Stimulated activated CD4-positive, alpha-beta T cell treated with anti-CD3 and anti-CD28 coated beads, Interleukin-15, amount 100 ng/mL, for 24 hours (primary cell): ENCODE data around the gene KRTAP5-11.
"Not testable (repeated sequence)": the region's sequence is repeated elsewhere in the genome, so short reads cannot be mapped to it uniquely, and the experiment has no call there.

Source experiments
- DNase-seq: peaks from one replicate; pipeline ENCODE4 v3.0.0-alpha.2; 2020

Gene KRTAP5-11

GRCh38 chr11:71554996-71555395 lies 27.7 kb downstream of the KRTAP5-11 start:
- DNase-seq = no peak

GRCh38 chr11:71551711-71552110 lies 31.0 kb downstream of the KRTAP5-11 start:
- DNase-seq = no peak

- no peak for DNase-seq
Observed at GRCh38 chr11:71548716-71549151, 33.9 kb downstream of the KRTAP5-11 start.

- no peak for DNase-seq
Observed at GRCh38 chr11:71548120-71548519, 34.6 kb downstream of the KRTAP5-11 start, which contains the start of gene KRTAP5-9. KRTAP5-9 (plus strand) TSS chr11:71548420; CDS start chr11:71548658, 238 bp downstream.

- no peak for DNase-seq
Observed at GRCh38 chr11:71545405-71545966, 37.2 kb downstream of the KRTAP5-11 start.

GRCh38 chr11:71544525-71545214 lies 38.0 kb downstream of the KRTAP5-11 start:
- no peak for DNase-seq

GRCh38 chr11:71543866-71544265 lies 38.8 kb downstream of the KRTAP5-11 start:
- peak; percentile 5 for DNase-seq

- peak; percentile 26 for DNase-seq
Observed at GRCh38 chr11:71542879-71543777, 39.5 kb downstream of the KRTAP5-11 start.

- no peak for DNase-seq
Observed at GRCh38 chr11:71542382-71542781, 40.3 kb downstream of the KRTAP5-11 start.

GRCh38 chr11:71540521-71541304 lies 42.0 kb downstream of the KRTAP5-11 start:
- DNase-seq = not testable (repeated sequence)

- not testable (repeated sequence) for DNase-seq
Observed at GRCh38 chr11:71539971-71540370, 42.7 kb downstream of the KRTAP5-11 start.

GRCh38 chr11:71539017-71539416 lies 43.7 kb downstream of the KRTAP5-11 start:
- no peak for DNase-seq

GRCh38 chr11:71538666-71538990 lies 44.0 kb downstream of the KRTAP5-11 start:
- no peak for DNase-seq

- not testable (repeated sequence) for DNase-seq
Observed at GRCh38 chr11:71537977-71538665, 44.6 kb downstream of the KRTAP5-11 start, which contains the start of gene KRTAP5-8. KRTAP5-8 (plus strand) TSS chr11:71538025; CDS start chr11:71538056, 31 bp downstream.

- DNase-seq = no peak
Observed at GRCh38 chr11:71537537-71537936, 45.1 kb downstream of the KRTAP5-11 start.

GRCh38 chr11:71535825-71536224 lies 46.9 kb downstream of the KRTAP5-11 start:
- DNase-seq = no peak

GRCh38 chr11:71534711-71535608 lies 47.7 kb downstream of the KRTAP5-11 start:
- not testable (repeated sequence) for DNase-seq

GRCh38 chr11:71532036-71532610 lies 50.6 kb downstream of the KRTAP5-11 start:
- no peak for DNase-seq
